GM21786 (cell line): ENCODE results near the gene KXD1.

ENCODE experiments used
- ATAC-seq: cut with Tn5 transposase; IDR thresholded peaks from one replicate; pipeline ENCODE4 v1.9.1; 2021; ENCODE audit not compliant: unreplicated experiment

KXD1 gene

GRCh38 chr19:18612051-18612771 is 54.5 kb downstream of the KXD1 start:
- no peak for ATAC-seq

- ATAC-seq, result no peak
These were observed 55.3 kb downstream of the KXD1 start, which contains the start of gene TMEM59L for GRCh38 chr19:18612772-18613588. TMEM59L (plus strand) TSS chr19:18612870; CDS start chr19:18612959, 89 bp downstream.

- no peak for ATAC-seq
These were observed 56.0 kb downstream of the KXD1 start for GRCh38 chr19:18613589-18614234.

- ATAC-seq, result no peak
These were observed 58.4 kb downstream of the KXD1 start for GRCh38 chr19:18616023-18616422.

- no peak for ATAC-seq
These were observed 59.9 kb downstream of the KXD1 start for GRCh38 chr19:18617562-18617961.

GRCh38 chr19:18618236-18618635 is 60.6 kb downstream of the KXD1 start:
- no peak for ATAC-seq
